Measurements from ENCODE around the gene USP6NL. TPM values are rescaled to one million over a fixed set of nuclear protein-coding genes. Genes with fewer than 3 reads are reported as not detected.

USP6NL gene
- total RNA-seq, 1 experiment from 2014 or later: 38.7 TPM

- ChIA-PET POLR2A (ENCODE audit: low non-redundant PET) (no interaction called here), CTCF (no interaction called here)
- DNase-seq (ENCODE audit: low spot score): peak; percentile 72
- peaks cover 3% of the 10 kb centered on the region for H3K4me1 ChIP-seq (ENCODE audit: insufficient read depth, low read length, poor library complexity, severe bottlenecking)
- H3K9me3 ChIP-seq (ENCODE audit: low read depth, low read length, poor library complexity, severe bottlenecking): no peaks in the 10 kb centered on the region
- H3K4me3 ChIP-seq (ENCODE audit: low read depth, low read length, poor library complexity, severe bottlenecking): no peak overlapping the region
- H3K27me3 ChIP-seq (replicated peaks; ENCODE audit: insufficient read depth, low read depth, low read length, poor library complexity): no peaks in the 10 kb centered on the region
- H3K27ac ChIP-seq (ENCODE audit: low read depth, low read length, poor library complexity, severe bottlenecking): no peak overlapping the region
- H3K36me3 ChIP-seq (ENCODE audit: insufficient read depth, low read length, poor library complexity, severe bottlenecking): no peaks in the 10 kb centered on the region
- no peak for TF ChIP-seq CTCF (conservative IDR thresholded peaks at IDR 0.05; ENCODE audit: low read depth, low read length)
- TF ChIP-seq EZH2 (IDR thresholded peaks at IDR 0.05; ENCODE audit: borderline replicate concordance, low read depth, low read length, poor library complexity, severe bottlenecking): no peak
- intact Hi-C loops (cut with micrococcal nuclease; ENCODE audit: unreplicated experiment): no loop called here
- no TSS peak for BruUV-seq (replicated peaks)
These were observed 206.5 kb downstream of the USP6NL start for GRCh38 chr10:11404901-11405300.

Other genes starting within 250 kb of the USP6NL start
- 8.9 and 13.9 TPM in 2 replicates for gene ECHDC3, start 130.7 kb upstream of the USP6NL start, total RNA-seq (2021)
- 37.1 and 40.4 TPM in 2 replicates for gene PROSER2, start 211.7 kb upstream of the USP6NL start, total RNA-seq (2021)

Measured in A673 (cell line).